ENCODE data around the gene RNF40.
A peak's percentile ranks its signal among the peaks of the same experiment; 100 is the strongest.
"Not testable (repeated sequence)": the region's sequence is repeated elsewhere in the genome, so short reads cannot be mapped to it uniquely, and the experiment has no call there.

The RNF40 gene

DNA sequence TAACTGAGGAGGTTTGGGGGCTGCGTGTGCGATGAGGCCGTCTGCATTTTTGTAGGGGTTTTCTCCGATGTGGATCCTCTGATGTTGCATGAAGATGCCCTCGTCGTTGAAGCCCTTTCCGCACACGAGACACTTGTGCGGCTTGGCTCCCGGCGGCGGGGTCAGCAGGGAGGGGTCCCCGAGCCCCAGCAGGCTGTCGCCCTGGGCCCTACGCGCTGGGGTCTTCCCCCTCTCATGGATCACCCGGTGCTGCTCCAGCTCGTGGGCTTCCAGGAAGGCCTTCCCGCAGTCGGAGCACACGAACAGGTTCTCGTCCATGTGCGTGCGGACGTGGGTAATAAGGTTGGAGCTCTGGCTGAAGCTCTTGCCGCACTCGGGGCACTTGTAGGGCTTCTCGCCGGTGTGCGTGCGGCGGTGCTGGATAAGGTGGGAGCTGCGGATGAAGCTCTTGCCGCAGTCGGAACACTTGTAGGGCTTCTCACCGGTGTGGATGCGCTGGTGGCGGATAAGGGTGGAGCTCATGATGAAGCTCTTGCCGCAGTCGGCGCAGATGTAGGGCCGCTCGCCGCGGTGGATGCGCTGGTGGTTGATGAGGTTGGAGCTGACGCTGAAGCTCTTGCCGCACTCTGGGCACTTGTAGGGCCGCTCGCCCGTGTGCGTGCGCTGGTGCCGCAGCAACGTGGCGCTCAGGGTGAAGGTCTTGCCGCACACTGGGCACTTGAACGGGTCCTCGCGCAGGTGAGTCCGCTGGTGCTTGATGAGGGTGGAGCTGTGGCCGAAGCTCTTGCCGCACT is 20.6 kb downstream of the RNF40 start:
- DNase-seq (ENCODE audit: low read depth), result no peak

- no peak for DNase-seq (ENCODE audit: low read depth)
Measured at GRCh38 chr16:30783280-30784109, 21.4 kb downstream of the RNF40 start.

DNA sequence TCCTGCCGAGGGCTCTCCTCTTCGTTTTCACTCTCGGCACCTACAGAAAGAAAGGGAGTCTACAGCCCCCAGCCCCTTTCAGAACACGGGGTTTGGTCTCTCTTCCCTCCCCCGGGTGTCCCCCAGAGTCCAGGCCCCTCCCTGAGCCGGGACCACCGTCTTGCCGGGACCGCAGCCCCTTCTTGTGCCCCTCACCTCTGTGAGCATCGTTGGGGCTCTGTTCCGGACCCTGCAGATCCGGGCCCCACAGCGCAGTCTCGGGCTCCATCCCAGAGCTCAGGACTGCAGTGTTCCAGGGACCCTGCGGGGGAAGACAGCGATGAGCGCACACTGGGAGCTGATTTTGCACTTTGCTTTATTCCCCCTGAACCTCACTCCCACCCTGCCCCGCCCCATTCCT is 22.1 kb downstream of the RNF40 start:
- DNase-seq (ENCODE audit: low read depth), result no peak

DNA sequence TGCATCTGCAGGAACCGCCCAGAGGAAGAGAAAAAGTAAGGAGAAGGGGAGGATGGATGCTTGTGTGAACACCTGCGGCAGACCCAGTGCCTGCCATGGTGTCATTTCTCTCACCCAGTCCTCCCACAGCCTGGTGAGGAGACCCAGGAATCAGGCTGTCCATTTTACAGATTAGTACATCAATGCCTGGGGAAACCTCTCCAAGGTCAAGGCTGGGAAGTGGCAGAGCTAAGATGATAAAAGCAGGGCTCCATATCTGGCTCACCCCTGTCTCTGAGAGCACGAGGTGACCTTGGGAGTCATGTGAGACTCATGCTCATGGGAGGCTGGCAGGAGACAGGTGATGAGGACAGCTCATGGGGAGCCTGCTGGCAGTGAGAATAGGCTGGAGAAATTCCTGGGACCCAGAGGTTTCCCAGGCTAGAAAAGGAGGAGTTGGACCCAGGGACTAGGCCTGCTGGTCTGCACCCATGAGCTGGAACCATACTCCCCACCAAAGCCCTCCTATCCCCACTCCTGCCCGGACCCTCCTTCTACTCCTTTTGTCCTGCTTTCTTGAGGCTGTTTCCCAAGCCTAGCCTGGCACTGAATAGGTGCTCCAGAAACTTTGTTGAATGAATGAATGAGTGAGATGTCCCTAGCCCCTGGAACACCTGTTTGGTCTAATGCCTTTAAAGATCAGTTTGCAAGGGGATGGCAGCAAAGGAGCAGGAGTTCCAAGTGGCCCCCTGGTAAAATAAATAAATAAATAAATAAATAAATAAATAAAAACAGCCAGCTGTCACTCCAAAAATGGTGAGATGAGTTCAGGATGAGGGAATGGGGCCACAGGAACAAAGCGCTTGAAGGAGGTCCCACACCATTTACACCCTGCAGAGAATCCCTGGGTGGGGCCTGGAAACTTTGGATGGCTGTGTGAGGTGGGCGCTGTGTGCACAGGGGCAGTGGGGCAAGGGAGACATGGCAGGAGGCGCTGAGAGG is 23.3 kb downstream of the RNF40 start:
- no peak for DNase-seq (ENCODE audit: low read depth)

GRCh38 chr16:30786115-30786935 is 24.2 kb downstream of the RNF40 start:
- DNase-seq (ENCODE audit: low read depth), result peak; percentile 80

DNA sequence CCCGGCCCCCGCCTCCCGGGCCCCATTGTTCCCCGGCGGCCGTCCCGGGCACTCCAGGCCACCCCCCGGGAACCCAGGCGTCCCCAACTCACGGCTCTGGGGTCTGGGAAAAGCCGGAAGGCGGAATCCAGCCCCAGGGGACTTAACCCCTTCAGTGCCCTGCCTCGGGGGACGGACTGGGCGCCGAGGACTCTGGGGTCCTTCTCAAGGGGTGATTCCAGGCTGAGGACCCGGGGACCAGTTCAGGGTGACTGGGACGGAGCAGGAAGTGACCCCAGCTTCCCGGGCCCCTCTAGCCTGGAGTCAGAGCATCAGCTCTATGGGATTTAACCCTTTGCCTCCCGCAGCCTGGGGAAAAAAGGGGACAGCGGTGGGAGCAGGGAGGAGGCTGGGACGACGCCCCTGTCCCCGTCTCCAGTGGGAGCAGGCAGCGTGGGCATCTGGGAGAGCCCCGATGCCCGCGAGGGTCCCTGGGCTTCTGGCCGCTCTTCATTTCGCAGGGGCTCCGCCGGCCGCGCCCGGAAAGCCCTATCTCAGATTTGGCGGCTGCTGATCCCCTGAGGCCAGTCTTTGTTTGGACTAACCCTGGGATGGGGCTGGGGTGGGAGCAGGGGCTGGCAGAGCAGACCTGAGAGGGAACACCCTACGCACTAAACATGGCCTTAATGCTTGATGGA is 25.0 kb downstream of the RNF40 start, which contains the start of gene ZNF629:
Gene ZNF629 (minus strand): TSS at position 270 of the 677 bp plus-strand sequence. CDS start 2,723 bp downstream, outside the sequence.
- peak; percentile 75 for DNase-seq (ENCODE audit: low read depth)

DNA sequence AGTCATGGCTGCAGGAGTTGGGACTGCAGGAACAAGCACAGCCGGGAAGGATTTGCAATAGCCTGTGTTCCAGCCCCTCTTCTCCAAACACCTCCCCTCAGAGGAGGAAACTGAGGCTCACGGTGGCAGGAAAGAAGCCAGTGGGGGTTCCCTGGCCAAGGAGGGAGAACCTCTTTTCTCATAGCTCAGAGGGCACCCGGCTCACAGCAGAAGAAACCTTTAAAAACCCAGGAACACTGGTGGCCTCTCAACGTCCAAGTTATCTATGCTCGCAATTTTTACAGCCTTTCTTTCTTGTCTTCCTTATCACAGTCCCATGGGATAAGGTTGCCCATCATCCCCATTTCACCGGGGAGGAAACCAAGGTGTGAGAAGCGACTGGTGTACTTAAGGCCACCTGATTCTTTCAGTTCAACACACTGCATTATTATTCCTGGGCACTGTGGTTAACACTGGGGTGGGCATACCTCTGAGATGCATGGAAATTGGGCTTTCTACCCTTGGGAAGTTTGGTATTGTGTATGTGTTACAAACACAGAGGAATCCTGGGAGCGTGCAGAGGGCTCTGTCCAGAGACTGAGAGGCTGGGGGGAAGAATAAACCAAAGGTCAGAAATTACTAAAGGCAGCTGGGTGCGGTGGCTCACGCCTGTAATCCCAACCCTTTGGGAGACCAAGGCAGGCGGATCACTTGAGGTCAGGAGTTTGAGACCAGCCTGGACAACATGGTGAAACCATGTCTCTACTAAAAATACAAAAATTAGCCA is 25.7 kb downstream of the RNF40 start:
- DNase-seq (ENCODE audit: low read depth), result no peak

DNA sequence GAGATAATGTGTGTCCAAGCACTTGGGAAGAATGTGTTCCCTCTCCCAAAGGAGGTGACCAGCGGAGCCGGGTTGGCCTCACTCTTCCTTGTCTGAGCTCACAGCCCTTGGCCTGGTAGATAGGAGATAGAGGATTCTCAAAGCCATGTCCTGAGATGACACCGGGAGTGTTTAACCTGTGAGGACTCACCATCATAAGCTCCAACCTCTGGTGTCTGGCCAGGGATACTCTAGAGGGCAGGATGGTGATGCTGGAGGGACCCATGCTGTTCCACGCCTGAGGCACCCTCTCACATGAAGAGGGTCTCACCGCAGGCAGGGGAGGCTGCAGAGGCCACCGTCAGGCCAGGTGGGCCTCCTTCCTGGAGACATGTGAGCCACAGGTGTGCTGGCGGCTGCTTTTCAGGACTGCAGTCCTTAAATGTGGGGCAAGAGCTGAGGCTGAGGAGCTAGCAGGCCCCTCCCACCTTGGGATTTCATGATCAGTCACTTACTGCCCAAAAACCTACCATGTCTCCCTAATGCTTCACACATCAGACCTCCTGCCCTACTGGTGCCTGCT is 31.5 kb downstream of the RNF40 start:
- DNase-seq (ENCODE audit: low read depth), result no peak

- DNase-seq (ENCODE audit: low read depth), result no peak
Measured at GRCh38 chr16:30794634-30795033, 32.5 kb downstream of the RNF40 start.

DNA sequence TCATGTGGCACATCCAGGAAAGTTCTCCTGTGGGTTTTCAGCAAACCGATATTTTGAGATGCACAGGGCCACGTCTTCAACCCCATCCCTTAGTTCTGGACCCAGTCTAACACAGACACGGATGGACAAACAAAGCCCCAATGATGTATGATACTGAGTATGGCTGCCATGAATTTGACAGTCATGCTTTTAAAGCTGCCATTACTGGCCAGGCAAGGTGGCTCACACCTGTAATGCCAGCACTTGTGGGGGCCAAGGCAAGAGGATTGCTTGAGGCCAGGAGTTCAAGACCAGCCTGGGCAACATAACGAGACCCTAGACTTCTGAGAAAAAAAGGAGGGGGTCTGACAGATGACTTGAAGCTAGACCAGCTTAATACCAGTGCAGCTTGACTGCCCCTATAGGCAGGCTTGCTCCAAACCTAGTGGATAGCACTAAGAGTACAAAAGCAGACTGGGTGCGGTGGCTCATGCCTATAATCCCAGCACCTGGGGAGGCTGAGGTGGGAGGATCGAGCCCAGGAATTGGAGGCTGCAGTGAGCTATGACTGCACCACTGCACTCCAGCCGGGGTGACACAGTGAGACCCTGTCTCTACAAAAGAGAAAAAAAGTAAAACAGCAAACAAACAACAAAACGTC is 35.7 kb downstream of the RNF40 start:
- DNase-seq (ENCODE audit: low read depth), result no peak

GRCh38 chr16:30802936-30803335 is 40.8 kb downstream of the RNF40 start:
- DNase-seq (ENCODE audit: low read depth), result no peak

DNA sequence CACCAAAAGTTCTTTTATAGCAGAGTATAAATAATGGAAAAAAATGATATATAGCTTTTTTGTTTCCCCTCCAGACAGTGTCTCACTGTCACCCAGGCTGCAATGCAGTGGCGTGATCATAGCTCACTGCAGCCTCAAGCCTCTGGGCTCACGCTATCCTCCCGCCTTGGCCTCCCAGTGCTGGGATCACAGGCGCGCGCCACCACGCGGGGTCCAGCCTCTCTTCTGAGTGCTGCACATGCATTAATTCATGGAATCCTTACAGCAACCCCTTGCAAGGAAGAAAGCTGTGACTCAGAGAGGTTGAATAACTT is 42.9 kb downstream of the RNF40 start:
- no peak for DNase-seq (ENCODE audit: low read depth)

GRCh38 chr16:30805370-30806169 is 43.4 kb downstream of the RNF40 start:
- DNase-seq (ENCODE audit: low read depth), result peak; percentile 85

DNA sequence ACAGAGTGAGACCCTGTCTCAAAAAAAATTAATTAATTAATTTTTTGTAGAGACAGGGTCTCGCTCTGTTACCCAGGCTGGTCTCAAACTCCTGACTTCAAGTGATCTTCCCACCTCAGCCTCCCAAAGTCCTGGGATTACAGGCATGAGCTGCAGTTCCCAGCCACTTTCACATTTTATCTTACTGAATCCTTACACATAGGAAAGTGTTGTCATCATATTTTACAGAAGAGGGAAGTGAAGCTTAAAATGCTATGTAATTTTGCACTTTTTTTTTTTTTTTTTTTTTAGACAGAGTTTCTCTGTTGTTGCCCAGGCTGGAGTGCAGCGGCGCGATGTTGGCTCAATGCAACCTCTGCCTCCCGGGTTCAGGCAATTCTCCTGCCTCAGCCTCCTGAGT is 46.0 kb downstream of the RNF40 start:
- no peak for DNase-seq (ENCODE audit: low read depth)

GRCh38 chr16:30808890-30809426 is 46.8 kb downstream of the RNF40 start:
- not testable (repeated sequence) for DNase-seq (ENCODE audit: low read depth)

DNA sequence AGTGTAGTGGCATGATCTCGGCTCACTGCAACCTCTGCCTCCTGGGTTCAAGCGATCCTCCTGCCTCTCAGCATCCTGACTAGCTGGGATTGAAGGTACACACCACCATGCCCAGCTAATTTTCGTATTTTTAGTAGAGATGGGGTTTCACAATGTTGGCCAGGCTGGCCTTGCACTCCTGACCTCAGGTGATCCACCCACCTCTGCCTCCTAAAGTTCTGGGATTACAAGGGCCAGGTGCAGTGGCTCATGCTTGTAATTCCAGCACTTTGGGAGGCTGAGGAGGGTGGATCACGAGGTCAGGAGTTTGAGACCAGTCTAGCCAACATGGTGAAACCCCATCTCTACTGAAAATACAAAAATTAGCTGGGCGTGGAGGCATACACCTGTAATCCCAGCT is 47.6 kb downstream of the RNF40 start:
- not testable (repeated sequence) for DNase-seq (ENCODE audit: low read depth)

DNA sequence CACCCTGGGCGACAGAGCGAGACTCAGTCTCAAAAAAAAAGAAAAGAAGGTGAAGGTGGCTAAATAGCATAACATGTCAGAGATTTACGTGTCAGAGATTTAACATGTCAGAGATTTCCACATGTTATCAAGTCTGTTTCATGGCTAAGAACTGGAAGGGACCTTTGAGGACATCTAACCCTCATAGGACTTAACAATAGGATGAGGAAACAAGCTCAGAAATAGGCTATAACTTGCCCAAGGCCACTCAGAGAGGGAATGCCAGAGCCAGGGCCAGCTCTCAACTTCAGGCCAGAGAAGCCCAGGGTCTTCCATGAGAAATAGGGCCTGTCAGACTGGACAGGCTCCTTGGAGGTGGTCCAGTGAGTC is 51.7 kb downstream of the RNF40 start:
- no peak for DNase-seq (ENCODE audit: low read depth)

- DNase-seq (ENCODE audit: low read depth), result no peak
Measured at GRCh38 chr16:30816769-30817168, 54.6 kb downstream of the RNF40 start.
